CD4-positive, alpha-beta T cell (primary cell): ENCODE measurements around the gene MRPL52. TPM values are rescaled to one million over a fixed set of nuclear protein-coding genes. Genes with fewer than 3 reads are reported as not detected.
"Not testable (repeated sequence)": the region's sequence is repeated elsewhere in the genome, so short reads cannot be mapped to it uniquely, and the experiment has no call there.

Experiments used
- ATAC-seq: fragments of 200-7000 bp; cut with Tn5 transposase; one replicate; pipeline ENCODE4 v1.10.0; 2022; ENCODE audit warnings: mild to moderate bottlenecking; ENCODE audit not compliant: poor library complexity
- CTCF ChIA-PET: fragments of 350-600 bp; sonication (Branson Sonifier 250); formaldehyde crosslinking; loops from one replicate; lab custom pipeline; 2021; ENCODE audit warnings: antibody characterized with exemption, inconsistent platforms; lab: Charles Lee
- POLR2A ChIA-PET: fragments of 350-600 bp; sonication (Branson Sonifier 250); formaldehyde crosslinking; loops from one replicate; lab custom pipeline; 2021; ENCODE audit warnings: antibody characterized with exemption, inconsistent platforms; lab: Charles Lee
- DNase-seq, 14 experiments: peaks; one replicate each; pipeline ENCODE4 v3.0.0-alpha.2; 2013 to 2020; ENCODE audit warnings: mixed read lengths in 2 of 14
- H3K27ac ChIP-seq, 2 donors: one replicate each; pipeline versions ENCODE4 v1.5.1 to v1.7.0; 2013; ENCODE audit warnings: low read length in 2 of 2, low read depth in 1 of 2, mild to moderate bottlenecking in 1 of 2
- H3K27me3 ChIP-seq, 2 experiments: 1 replicate in 1 of 2; 2 replicates in 1 of 2; pipeline versions ENCODE4 v1.6.1 to v1.7.0; 2013; ENCODE audit warnings: low read length in 2 of 2, control low read depth in 1 of 2, mild to moderate bottlenecking in 1 of 2, moderate library complexity in 1 of 2; ENCODE audit not compliant: insufficient read depth in 2 of 2, control insufficient read depth in 1 of 2
- H3K36me3 ChIP-seq: one replicate; pipeline ENCODE4 v1.6.1; 2013; ENCODE audit warnings: low read length, control low read depth; ENCODE audit not compliant: insufficient read depth
- H3K4me1 ChIP-seq: one replicate; pipeline ENCODE4 v1.6.1; 2013; ENCODE audit warnings: low read length, control low read depth; ENCODE audit not compliant: insufficient read depth
- H3K4me3 ChIP-seq: one replicate; pipeline ENCODE4 v1.5.1; 2013; ENCODE audit warnings: mild to moderate bottlenecking, low read length, moderate library complexity
- H3K9me3 ChIP-seq, 2 experiments: 1 replicate in 1 of 2; 2 replicates in 1 of 2; pipeline versions ENCODE4 v1.6.1 to v1.7.0; 2013; ENCODE audit warnings: low read length in 2 of 2, mild to moderate bottlenecking in 2 of 2, control low read depth in 1 of 2, moderate library complexity in 1 of 2; ENCODE audit not compliant: control insufficient read depth in 1 of 2, insufficient read depth in 1 of 2
- H3K27ac Mint-ChIP-seq: one replicate; pipeline ENCODE4 v1.8.0; 2020; ENCODE audit warnings: mixed read lengths
- H3K27me3 Mint-ChIP-seq: one replicate; pipeline ENCODE4 v1.8.0; 2021; ENCODE audit warnings: mixed read lengths
- H3K36me3 Mint-ChIP-seq: one replicate; pipeline ENCODE4 v1.8.0; 2021; ENCODE audit warnings: low read depth, mixed read lengths
- H3K4me1 Mint-ChIP-seq: one replicate; pipeline ENCODE4 v1.8.0; 2021; ENCODE audit warnings: low read depth, mixed read lengths
- H3K4me3 Mint-ChIP-seq: one replicate; pipeline ENCODE4 v1.8.0; 2020; ENCODE audit warnings: mild to moderate bottlenecking, mixed read lengths
- H3K9me3 Mint-ChIP-seq: one replicate; pipeline ENCODE4 v1.8.0; 2020; ENCODE audit warnings: mixed read lengths
- CTCF ChIP-seq: fragments of 200-600 bp; IDR thresholded peaks from one replicate; pipeline ENCODE4 v1.8.0; 2022; ENCODE audit warnings: antibody characterized with exemption, mild to moderate bottlenecking
- intact Hi-C, 2 experiments: fragments of 100-400 bp; cut with DNase I in 1 of 2; cut with micrococcal nuclease in 1 of 2; formaldehyde crosslinking; loops; one replicate each; pipeline versions ENCODE4 v1.15.1 to v1.9.0; 2023 to 2025; cut with DNase I, micrococcal nuclease
- total RNA-seq, 174 experiments: library from RNA in 2 of 174; stranded (reverse) in 2 of 174; gene quantifications; one replicate each; pipeline ENCODE4 v1.2.3 and lab custom pipeline; 2021 to 2026

MRPL52 gene
- total RNA-seq, 2 experiments from 2014 or later: 27.6 to 29.4 TPM

DNA sequence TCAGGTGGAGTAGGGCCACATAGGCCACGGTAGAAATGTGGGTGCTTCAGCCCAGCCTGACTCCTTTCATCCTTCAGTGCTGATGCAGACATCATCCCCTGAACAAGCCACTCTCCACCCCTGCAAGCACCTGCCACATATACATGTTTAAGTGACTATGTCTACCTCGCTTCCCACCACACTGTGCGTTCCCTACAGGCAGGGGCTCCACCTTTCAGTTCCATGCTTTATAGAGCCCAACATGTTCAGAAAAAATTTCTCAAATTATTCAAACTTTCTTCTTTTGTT, 26.1 kb upstream of the MRPL52 start:
- CTCF ChIA-PET: no interaction called here
- TF ChIP-seq CTCF: no peak
- no peaks in the 10 kb centered on the region for H3K36me3 Mint-ChIP-seq
- H3K4me3 ChIP-seq: no peak overlapping the region
- no peak for DNase-seq
- H3K9me3 Mint-ChIP-seq: no peaks in the 10 kb centered on the region
- peaks cover 0 to 5% of the 10 kb centered on the region in 2 experiments for H3K27me3 ChIP-seq
- no peaks in the 10 kb centered on the region for H3K9me3 ChIP-seq
- POLR2A ChIA-PET: no interaction called here
- H3K27ac ChIP-seq: no peak overlapping the region
- H3K4me3 Mint-ChIP-seq: no peak overlapping the region
- no peak overlapping the region for H3K27ac Mint-ChIP-seq
- no peaks in the 10 kb centered on the region for H3K4me1 Mint-ChIP-seq
- intact Hi-C loops: loop anchor here in 1 of 2 experiments (5.0 to 10.0 kb wide), 2 partner anchors 61 to 189 kb away; no protein-coding TSS in a partner anchor
- H3K36me3 ChIP-seq: no peaks in the 10 kb centered on the region
- no peaks in the 10 kb centered on the region for H3K4me1 ChIP-seq
- no peak for ATAC-seq
- peaks cover 34% of the 10 kb centered on the region for H3K27me3 Mint-ChIP-seq

DNA sequence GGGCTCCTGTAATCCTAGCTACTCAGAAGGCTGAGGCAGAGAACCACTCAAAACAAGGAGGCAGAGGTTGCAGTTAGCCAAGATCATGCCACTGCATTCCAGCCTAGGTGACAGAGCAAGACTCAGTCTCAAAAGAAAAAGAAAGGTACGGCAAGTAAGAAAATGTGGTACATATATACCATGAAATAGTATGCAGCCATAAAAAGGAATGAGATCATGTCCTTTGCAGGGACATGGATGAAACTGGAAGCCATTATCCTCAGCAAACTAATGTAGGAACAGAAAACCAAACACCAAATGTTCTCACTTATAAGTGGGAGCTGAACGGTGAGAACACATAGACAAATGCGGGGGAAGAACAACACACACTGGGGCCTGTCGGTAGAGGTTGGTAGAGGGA, 24.5 kb upstream of the MRPL52 start:
- CTCF ChIA-PET, POLR2A ChIA-PET, H3K27ac ChIP-seq, H3K36me3 Mint-ChIP-seq, H3K4me3 Mint-ChIP-seq, H3K36me3 ChIP-seq, H3K4me3 ChIP-seq, H3K9me3 Mint-ChIP-seq, H3K4me1 Mint-ChIP-seq, H3K27me3 ChIP-seq, H3K4me1 ChIP-seq, H3K27ac Mint-ChIP-seq, DNase-seq, ATAC-seq, H3K9me3 ChIP-seq: not testable (repeated sequence)
- peaks cover 23% of the 10 kb centered on the region for H3K27me3 Mint-ChIP-seq
- intact Hi-C loops: loop anchor here in 1 of 2 experiments (10.0 kb wide), 1 partner anchor 190 kb away; no protein-coding TSS in a partner anchor

- peaks cover 15% of the 10 kb centered on the region for H3K27me3 Mint-ChIP-seq
- intact Hi-C loops: loop anchor here in 1 of 2 experiments (10.0 kb wide), 1 partner anchor 193 kb away; no protein-coding TSS in a partner anchor
- Histone ChIP-seq H3K36me3 (no peaks in the 10 kb centered on the region), H3K9me3 (no peaks in the 10 kb centered on the region), H3K4me3 (no peak overlapping the region), H3K4me1 (no peaks in the 10 kb centered on the region), H3K27me3 (no peaks in the 10 kb centered on the region), H3K27ac (no peak overlapping the region)
- no peaks in the 10 kb centered on the region for H3K36me3 Mint-ChIP-seq
- DNase-seq (no peak), ATAC-seq (no peak)
- CTCF ChIA-PET: no interaction called here
- no peaks in the 10 kb centered on the region for H3K4me1 Mint-ChIP-seq
- POLR2A ChIA-PET: no interaction called here
- H3K4me3 Mint-ChIP-seq: no peak overlapping the region
- H3K9me3 Mint-ChIP-seq: no peaks in the 10 kb centered on the region
- no peak for TF ChIP-seq CTCF
- H3K27ac Mint-ChIP-seq: no peak overlapping the region
Measured at GRCh38 chr14:22807432-22808087, 22.1 kb upstream of the MRPL52 start.
